Measurements from ENCODE around the gene APOF. TPM values are rescaled to one million over a fixed set of nuclear protein-coding genes. Genes with fewer than 3 reads are reported as not detected.

The APOF gene
- total and polyA plus RNA-seq, 2 of the 13 experiments (the other 11 are each of a cell fraction or from before 2014, with no cell fraction given): 3.3 to 23.9 TPM

GRCh38 chr12:56333679-56334489, 28.8 kb downstream of the APOF start, which contains the start of gene PAN2 (continued):
- TF ChIP-seq E2F5 (CRISPR knock-in tag; conservative IDR thresholded peaks at IDR 0.05) (0 out of 2 replicates have a peak, but pooled peaks have one; percentile 61), SMAD9 (CRISPR knock-in tag; IDR thresholded peaks at IDR 0.05) (no peak), RBM22 (optimal IDR thresholded peaks at IDR 0.05; ENCODE audit: low read length) (no peak), HOMEZ (CRISPR knock-in tag; IDR thresholded peaks at IDR 0.05; ENCODE audit: low read depth) (peak; percentile 70; the same call in 1 of the 2 replicates), ZSCAN20 (CRISPR knock-in tag; IDR thresholded peaks at IDR 0.05; ENCODE audit: borderline replicate concordance) (no peak; the same call in 1 of the 2 replicates), PHF5A (CRISPR knock-in tag; IDR thresholded peaks at IDR 0.05; ENCODE audit: low read depth, unreplicated experiment) (no peak), REST (IDR thresholded peaks at IDR 0.05; ENCODE audit: borderline replicate concordance in 1 of 2, low read depth in 1 of 2, low read length in 2 of 2) (peak in 1 of 2 experiments; percentile 18; a peak in 1 of 4 replicates), ZBTB1 (CRISPR knock-in tag; IDR thresholded peaks at IDR 0.05; ENCODE audit: borderline replicate concordance) (no peak), ZNF703 (CRISPR knock-in tag; IDR thresholded peaks at IDR 0.05; ENCODE audit: borderline replicate concordance) (no peak), GMEB1 (CRISPR knock-in tag; IDR thresholded peaks at IDR 0.05; ENCODE audit: borderline replicate concordance) (peak; percentile 93), NR0B2 (CRISPR knock-in tag; IDR thresholded peaks at IDR 0.05) (no peak), ZNF33A (CRISPR knock-in tag; IDR thresholded peaks at IDR 0.05; ENCODE audit: borderline replicate concordance) (no peak; the same call in 1 of the 2 replicates), MLXIP (CRISPR knock-in tag; IDR thresholded peaks at IDR 0.05; ENCODE audit: borderline replicate concordance) (0 out of 2 replicates have a peak, but pooled peaks have one; percentile 22), ZC3H13 (CRISPR knock-in tag; IDR thresholded peaks at IDR 0.05) (peak; percentile 46; the same call in 1 of the 2 replicates), KDM5B (CRISPR knock-in tag; IDR thresholded peaks at IDR 0.05; ENCODE audit: borderline replicate concordance) (0 out of 2 replicates have a peak, but pooled peaks have one; percentile 37)
